GM18505 (cell line): ENCODE measurements around the gene ACTN2.
"Not testable (repeated sequence)": the region's sequence is repeated elsewhere in the genome, so short reads cannot be mapped to it uniquely, and the experiment has no call there.

Experiments used
- ATAC-seq: cut with Tn5 transposase; IDR thresholded peaks from one replicate; pipeline ENCODE4 v1.9.1; 2021; ENCODE audit not compliant: unreplicated experiment
- POLR2A ChIP-seq: IDR thresholded peaks from 4 replicates; pipeline ENCODE4 v1.6.1; 2011; ENCODE audit warnings: borderline replicate concordance; ENCODE audit not compliant: insufficient read depth, insufficient read length; ENCODE audit errors: extremely low read depth

ACTN2 gene

DNA sequence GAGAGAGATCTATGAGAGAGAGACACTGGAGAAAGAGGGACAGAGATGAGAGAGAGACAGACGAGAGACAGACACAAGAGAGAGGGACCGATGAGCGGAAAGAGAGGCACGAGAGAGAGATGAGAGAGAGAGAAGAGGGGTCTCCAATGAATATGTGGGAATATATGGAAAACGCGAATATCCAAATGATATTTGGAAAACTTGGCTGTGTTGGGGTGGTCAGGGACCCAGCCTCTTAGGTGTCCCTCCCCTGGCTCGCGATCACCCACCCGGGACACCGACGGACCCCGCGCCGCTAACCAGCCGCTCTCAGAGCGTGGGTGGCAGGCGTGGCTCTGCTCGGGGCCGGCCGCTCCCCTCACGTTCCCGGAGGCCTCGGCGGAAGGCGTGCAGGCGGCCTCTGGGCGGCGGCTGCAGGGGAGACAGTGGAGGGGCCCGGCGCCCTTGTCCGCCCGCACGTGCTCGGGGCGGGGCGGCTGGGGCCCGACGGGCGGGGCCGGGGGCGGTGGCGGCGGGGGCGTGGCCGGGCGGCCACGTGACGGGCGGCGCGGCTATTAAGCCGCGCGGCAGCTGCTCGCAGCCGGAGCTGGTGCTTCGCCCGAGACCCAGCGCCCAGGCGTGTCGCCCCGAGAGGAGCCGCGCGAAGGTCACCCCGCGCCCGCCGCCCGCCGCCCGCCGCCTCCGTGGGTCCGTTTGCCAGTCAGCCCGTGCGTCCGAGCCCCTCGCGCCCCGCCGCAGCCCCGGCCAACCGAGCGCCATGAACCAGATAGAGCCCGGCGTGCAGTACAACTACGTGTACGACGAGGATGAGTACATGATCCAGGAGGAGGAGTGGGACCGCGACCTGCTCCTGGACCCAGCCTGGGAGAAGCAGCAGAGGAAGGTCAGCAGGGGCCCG is at the start of gene ACTN2:
Gene ACTN2 (plus strand): TSS at position 583 of the 898 bp plus-strand sequence. CDS start 175 bp downstream, at position 758.
- peak; percentile 83 for ATAC-seq
- no peak for TF ChIP-seq POLR2A

DNA sequence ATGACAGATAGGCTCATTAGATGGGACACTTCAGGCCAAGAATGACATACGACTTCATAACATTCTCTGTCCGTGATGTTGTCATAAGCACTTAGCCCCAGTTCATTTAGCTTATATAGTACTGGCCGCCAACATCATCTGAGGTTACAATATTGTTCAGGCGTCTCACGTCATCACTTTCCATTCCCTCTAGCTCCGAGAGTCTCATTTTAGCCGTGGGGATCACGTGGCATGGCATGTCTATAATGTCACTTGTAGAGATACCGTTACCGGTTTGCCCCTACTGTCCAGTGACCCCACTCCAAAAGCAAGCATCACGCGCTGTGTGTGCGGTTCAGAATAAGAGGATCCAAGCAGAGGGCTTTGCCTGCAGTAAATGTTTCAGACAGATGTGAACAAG is 47.4 kb upstream of the ACTN2 start:
- ATAC-seq: no peak
- TF ChIP-seq POLR2A: no peak

DNA sequence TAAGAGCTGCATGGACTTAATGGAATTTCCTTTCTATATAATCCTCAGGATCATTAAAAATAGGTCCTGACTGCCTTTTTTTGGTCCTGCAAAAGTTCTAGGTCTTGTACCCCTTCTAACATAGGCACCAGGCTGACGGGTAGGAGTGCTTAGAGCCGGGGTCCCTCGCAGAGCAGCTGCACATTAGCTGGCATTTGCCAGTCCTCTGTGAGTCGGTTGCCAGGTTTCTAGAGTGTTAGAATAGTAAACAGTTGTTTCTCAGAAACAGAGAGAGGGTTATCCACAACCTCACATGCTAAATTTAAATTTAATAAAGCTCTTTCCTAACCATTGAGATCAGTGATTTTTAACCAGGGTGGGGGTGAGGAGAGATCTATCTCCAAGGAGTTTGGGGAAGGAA is 46.6 kb upstream of the ACTN2 start:
- TF ChIP-seq POLR2A: no peak
- ATAC-seq: no peak

DNA sequence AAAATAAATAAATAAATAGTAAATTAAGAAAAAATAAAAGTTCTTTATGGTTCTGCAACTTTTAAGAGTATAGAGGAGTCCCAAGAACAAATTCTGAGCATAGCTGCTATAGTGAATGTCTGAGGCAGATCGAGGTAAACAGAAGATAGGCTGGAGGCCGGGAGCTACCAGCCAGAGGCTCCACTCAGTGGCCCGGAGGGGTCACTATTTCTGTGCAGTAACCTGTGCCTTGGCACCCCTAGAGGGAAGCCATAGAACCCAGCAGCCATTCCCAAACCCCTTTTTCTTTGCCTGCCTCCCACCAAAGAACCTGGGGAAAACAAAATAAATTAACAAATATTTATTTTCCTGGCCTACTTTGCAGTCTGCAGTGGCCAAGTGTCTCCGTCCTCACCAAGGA is 43.5 kb upstream of the ACTN2 start:
- ATAC-seq: no peak
- TF ChIP-seq POLR2A: no peak

DNA sequence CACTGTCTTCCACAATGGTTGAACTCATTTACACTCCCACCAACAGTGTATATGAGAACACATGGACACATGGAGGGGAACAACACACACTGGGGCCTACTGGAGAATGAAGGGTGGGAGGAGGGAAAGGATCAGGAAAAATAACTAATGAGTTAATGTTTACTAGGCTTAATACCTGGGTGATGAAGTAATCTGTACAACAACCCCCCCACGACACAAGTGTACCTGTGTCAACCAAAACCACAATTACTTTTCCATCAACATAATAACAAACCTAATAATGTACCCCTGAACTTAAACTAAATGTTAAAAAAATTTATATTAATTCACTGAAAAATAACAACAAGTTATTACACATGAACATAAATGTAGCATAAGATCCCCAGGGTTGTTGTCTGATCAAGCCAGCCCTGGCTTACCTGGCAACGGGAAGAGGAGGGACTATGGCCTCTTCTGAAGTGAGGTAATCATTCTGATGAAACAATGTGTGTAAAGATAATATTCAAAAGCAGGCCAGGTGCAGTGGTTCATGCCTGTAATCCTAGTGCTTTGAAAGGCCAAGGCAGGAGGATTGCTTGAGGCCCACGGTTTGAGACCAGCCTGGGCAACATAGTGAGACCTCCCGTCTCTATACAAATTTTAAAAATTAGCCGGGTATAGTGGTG is 41.2 kb upstream of the ACTN2 start:
- ATAC-seq: no peak
- no peak for TF ChIP-seq POLR2A

DNA sequence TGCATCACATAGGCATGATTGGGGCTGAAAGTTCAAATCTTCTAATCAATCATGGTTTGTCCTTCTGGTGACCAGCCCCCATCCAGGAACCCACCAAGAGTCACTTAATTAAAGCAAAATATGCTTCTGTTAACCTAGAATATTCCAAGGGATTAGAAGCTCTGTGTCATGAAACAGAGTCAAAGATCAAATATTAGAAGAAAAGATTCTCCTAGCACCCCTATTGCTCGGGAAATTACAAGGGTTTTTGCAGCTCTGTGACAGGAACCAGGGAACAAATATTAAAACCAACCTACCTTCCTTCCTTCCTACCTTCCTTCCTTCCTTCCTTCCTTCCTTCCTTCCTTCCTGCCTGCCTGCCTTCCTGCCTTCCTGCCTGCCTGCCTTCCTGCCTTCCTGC is 31.8 kb upstream of the ACTN2 start:
- TF ChIP-seq POLR2A: no peak
- no peak for ATAC-seq

DNA sequence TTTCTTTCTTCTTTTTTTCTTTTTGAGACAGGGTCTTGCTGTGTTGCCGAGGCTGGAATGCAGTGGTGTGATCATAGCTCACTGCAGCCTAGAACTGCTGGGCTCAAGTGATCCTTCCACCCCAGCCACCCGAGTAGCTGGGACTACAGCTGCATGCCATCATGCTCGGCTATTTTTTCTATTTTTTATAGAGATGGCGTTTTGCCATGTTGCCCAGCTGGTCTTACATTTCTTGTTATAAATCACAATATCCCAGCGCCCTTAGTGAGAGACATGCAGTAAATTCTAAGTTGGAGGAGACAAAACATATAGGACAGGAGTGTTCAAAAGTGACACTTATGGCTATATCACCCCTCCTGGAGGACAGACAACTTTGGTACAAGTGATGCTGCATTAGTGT is 31.3 kb upstream of the ACTN2 start:
- ATAC-seq: no peak
- no peak for TF ChIP-seq POLR2A

DNA sequence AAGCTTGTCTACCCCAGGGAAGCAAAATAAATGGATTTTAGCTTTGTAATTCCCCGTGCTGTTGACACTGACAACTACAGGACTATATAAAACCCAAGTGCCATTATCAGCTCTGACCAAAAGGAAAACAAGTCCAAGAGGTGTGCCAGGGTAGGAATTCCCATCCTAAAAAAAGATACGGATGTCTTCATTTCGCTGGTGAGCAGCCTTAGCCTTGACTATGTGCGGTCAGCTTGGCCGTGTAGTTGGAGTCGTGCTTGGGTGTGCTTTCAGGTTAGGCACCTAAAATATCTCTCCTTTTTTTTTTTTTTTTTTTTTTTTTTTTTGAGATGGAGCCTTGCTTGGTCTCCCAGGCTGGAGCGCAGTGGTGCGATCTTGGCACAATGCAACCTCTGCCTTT is 28.9 kb upstream of the ACTN2 start:
- ATAC-seq: no peak
- TF ChIP-seq POLR2A: no peak

DNA sequence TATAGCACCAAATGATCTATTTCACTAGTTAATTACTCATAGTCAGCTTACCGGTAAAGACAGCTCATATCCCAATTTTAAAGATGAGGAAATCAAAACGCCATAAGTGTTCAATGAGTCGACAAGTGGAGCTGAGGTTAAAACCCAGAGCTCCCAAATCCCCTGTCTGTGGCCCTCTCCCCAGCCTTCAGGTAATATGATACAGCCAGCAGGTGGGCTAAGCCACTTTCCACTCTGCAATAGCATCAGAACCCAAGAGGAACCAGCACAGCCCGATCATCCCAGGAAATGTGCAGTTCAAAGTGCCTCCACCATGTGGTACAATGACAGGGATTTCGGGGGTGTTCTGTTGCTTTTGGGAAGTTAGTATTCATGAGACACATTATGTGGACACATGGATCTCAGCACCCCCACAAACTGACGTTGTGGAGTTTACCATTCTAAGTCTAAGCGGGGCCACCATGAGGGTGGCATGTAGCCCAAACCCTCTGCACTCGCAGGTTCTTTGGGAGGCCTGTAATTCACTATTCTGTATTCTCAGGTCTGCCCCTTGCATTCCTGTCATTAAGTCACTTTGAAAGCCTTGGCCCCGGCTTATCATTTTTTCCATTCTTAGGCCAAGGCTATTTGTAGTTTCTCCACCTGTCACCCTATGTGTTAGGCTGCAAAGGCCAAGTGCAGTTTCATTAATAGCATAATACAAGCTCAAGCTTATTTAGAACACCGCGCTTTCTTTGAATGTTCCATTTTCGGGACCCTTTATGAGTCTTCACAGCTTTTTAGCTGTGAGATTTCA is 26.3 kb upstream of the ACTN2 start:
- no peak for ATAC-seq
- TF ChIP-seq POLR2A: no peak

DNA sequence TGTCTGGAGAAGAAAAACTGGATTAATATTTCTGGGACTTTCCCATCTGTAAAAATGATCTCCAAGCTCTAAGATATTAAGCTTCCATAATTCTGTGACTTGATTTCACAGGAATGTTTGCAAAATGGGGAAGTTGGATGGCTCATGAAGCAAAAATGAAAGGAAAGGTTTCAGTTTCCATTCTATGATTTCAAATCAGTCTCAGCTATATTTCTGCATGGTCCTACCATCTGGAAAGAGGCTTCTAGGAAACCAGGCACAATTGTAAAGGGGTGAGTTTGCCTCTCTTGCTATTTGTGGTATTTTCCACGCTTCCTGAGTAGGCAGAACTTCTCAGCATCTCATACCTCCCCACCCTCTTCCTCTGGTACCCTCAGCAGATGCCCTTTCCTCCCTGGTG is 22.4 kb upstream of the ACTN2 start:
- no peak for TF ChIP-seq POLR2A
- no peak for ATAC-seq

DNA sequence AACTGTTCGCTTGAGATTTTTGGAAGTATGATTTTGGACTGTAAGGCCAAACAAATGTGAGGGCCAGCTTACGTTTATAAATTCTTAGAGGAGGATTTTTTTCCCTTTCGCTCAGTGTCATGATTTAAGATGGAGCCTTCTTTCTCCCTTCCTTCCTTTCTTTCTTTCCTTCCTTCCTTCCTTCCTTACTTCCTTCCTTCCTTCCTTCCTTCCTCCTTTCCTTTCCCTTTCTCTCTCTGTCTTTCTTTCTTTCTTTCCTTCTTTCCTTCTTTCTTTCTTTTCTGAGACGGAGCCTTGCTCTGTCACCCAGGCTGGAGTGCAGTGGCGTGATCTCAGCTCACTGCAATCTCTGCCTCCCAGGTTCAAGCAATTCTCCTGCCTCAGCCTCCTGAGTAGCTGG is 17.4 kb upstream of the ACTN2 start:
- ATAC-seq: not testable (repeated sequence)

DNA sequence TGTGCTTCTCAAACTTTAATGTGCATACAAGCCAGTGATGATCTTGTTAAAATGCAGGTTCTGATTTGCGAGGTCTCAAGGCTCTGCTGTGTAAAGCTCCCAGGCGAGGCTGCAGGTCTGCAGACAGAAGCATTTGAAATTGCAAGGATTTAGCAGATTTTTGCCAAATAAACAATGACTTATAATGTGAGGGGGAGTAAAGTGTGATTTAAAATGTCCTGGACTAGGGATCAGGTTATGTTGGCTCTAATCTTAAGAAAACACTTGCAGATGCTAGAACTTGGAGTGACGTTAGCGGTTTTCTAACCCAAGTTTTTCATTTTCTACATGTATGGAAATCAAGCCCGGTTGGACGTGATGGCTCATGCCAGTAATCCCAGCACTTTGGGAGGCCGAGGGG is 16.2 kb upstream of the ACTN2 start:
- no peak for TF ChIP-seq POLR2A
- no peak for ATAC-seq

DNA sequence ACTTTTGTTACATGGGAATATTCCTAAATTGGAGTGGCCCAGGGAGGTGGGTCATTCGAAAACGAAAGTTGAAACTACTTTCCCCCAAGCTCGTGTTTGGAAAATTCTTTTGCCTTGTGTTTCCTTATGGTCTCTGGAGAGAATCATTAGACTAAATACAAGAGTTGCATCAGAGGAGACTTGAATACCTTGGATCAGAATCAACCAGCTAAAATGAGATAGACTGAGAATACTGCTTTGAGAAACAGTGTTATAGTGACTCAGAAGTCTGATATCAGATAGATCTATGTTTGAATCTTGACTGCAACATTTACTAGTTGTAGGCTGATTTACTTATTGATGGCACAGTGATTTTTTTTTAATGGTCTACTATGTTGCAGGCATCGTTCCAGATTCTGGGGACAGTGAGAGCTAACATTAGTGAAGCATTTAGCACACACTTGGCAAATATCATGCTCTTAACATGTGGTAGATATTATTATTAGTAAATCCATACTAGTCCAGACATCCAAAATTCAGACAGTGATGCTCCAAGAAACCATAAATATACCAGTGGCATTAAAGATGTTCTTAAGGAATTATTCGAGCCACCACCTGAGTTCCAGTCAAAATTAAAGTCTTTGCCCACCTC is 12.9 kb upstream of the ACTN2 start:
- no peak for TF ChIP-seq POLR2A
- no peak for ATAC-seq
